Measurements from ENCODE around the gene MCF2L. TPM values are rescaled to one million over a fixed set of nuclear protein-coding genes. Genes with fewer than 3 reads are reported as not detected.

MCF2L gene
- total RNA-seq, 2 experiments from 2014 or later: 2.8 to 16.4 TPM

DNA sequence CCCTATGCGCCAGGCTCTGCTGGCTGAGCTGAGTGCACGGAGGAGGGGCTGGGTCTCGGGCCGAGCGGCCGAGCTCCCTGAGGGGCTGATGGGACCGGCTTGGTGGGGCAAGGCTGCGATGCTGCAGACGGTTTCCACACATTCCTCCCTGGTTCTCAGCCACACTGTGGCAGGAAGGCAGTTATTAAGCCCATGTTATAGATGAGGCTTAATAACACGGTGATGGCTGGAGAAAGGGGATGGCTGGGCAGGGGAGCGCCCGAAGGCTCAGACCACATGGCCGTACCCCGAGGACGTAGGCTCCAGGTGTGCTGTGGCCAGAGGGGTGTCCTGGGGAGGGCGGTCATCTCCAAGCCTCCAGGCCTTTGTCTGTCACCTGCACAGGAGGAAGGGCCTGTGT lies 58.6 kb downstream of the MCF2L start:
- no peaks in the 10 kb centered on the region for H3K79me2 ChIP-seq (ENCODE audit: insufficient read depth, low read depth, low read length)
- H3K9me3 ChIP-seq (ENCODE audit: low read length): no peaks in the 10 kb centered on the region
- H3K36me3 ChIP-seq (ENCODE audit: insufficient read depth, low read length): no peaks in the 10 kb centered on the region
- no peaks in the 10 kb centered on the region for H3K4me1 ChIP-seq (ENCODE audit: insufficient read depth, low read length, poor library complexity, severe bottlenecking)
- intact Hi-C loops (cut with micrococcal nuclease; ENCODE audit: unreplicated experiment): no loop called here
- no peak overlapping the region for H3K4me3 ChIP-seq (ENCODE audit: low read depth, low read length, poor library complexity, severe bottlenecking)
- no peak overlapping the region for H3K27ac ChIP-seq (ENCODE audit: low read depth, low read length, poor library complexity, severe bottlenecking)
- TF ChIP-seq EZH2phosphoT487 (IDR thresholded peaks at IDR 0.05; ENCODE audit: borderline replicate concordance, low read depth, low read length): no peak
- ChIA-PET CTCF (ENCODE audit: unreplicated experiment) (no interaction called here), POLR2A (no interaction called here)
- no peaks in the 10 kb centered on the region for H3K9me2 ChIP-seq (ENCODE audit: insufficient read depth, low read length)
- no peak overlapping the region for H3K4me2 ChIP-seq (ENCODE audit: low read length)
- H4K20me1 ChIP-seq (ENCODE audit: insufficient read depth, low read length): no peaks in the 10 kb centered on the region
- no peak for DNase-seq (ENCODE audit: low spot score)
- H2AFZ ChIP-seq (ENCODE audit: low read length): no peak overlapping the region
- BruUV-seq (replicated peaks): no TSS peak

DNA sequence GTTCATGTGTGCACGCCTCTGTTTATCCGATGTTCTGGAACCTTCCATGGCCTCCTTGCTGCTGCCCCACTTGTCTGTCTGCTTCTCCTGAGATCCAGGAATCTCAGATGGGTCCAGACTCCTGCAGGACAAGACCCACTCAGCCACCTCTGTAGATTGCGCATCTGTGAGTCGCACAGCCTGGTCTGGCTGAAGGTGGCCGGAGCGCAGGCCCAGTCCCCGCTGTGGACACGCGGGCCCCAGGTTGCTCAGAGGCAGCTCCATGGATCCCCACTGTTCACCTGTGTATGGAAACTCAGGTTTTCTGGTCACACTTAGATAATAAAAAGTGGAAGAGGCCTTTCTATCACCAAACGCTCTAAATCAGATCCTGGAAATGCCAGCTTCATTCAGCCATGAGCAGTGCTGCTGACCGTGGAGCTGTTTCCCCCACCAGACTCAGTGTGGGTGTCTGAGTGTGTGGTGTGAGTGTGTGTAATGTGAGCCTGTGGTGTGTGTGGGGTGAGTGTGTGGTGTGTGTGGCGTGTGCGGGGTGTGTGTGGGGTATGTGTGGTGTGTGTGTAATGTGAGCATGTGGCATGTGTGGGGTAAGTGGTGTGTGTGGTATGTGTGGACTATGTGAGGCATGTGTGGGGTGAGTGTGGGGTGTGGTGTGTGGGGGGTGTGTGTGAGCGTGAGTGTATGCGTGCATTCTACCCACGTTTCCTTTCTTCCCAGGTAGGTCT lies 59.5 kb downstream of the MCF2L start:
- Histone ChIP-seq H3K4me3 (ENCODE audit: low read depth, low read length, poor library complexity, severe bottlenecking) (no peak overlapping the region), H3K9me2 (ENCODE audit: insufficient read depth, low read length) (no peaks in the 10 kb centered on the region), H3K36me3 (ENCODE audit: insufficient read depth, low read length) (no peaks in the 10 kb centered on the region), H3K79me2 (ENCODE audit: insufficient read depth, low read depth, low read length) (no peaks in the 10 kb centered on the region), H3K4me1 (ENCODE audit: insufficient read depth, low read length, poor library complexity, severe bottlenecking) (no peaks in the 10 kb centered on the region), H3K27ac (ENCODE audit: low read depth, low read length, poor library complexity, severe bottlenecking) (no peak overlapping the region), H2AFZ (ENCODE audit: low read length) (no peak overlapping the region), H3K9me3 (ENCODE audit: low read length) (no peaks in the 10 kb centered on the region), H3K4me2 (ENCODE audit: low read length) (no peak overlapping the region), H4K20me1 (ENCODE audit: insufficient read depth, low read length) (no peaks in the 10 kb centered on the region)
- DNase-seq (ENCODE audit: low spot score): no peak
- ChIA-PET POLR2A (no interaction called here), CTCF (ENCODE audit: unreplicated experiment) (no interaction called here)
- intact Hi-C loops (cut with micrococcal nuclease; ENCODE audit: unreplicated experiment): loop anchor here (1.0 kb wide), 1 partner anchor 86 kb away; no protein-coding TSS in a partner anchor
- no peak for TF ChIP-seq EZH2phosphoT487 (IDR thresholded peaks at IDR 0.05; ENCODE audit: borderline replicate concordance, low read depth, low read length)
- TF ChIP-seq, protein P1, sequence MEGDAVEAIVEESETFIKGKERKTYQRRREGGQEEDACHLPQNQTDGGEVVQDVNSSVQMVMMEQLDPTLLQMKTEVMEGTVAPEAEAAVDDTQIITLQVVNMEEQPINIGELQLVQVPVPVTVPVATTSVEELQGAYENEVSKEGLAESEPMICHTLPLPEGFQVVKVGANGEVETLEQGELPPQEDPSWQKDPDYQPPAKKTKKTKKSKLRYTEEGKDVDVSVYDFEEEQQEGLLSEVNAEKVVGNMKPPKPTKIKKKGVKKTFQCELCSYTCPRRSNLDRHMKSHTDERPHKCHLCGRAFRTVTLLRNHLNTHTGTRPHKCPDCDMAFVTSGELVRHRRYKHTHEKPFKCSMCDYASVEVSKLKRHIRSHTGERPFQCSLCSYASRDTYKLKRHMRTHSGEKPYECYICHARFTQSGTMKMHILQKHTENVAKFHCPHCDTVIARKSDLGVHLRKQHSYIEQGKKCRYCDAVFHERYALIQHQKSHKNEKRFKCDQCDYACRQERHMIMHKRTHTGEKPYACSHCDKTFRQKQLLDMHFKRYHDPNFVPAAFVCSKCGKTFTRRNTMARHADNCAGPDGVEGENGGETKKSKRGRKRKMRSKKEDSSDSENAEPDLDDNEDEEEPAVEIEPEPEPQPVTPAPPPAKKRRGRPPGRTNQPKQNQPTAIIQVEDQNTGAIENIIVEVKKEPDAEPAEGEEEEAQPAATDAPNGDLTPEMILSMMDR (conservative IDR thresholded peaks at IDR 0.05; ENCODE audit: low read length): no peak
- BruUV-seq (replicated peaks): no TSS peak

DNA sequence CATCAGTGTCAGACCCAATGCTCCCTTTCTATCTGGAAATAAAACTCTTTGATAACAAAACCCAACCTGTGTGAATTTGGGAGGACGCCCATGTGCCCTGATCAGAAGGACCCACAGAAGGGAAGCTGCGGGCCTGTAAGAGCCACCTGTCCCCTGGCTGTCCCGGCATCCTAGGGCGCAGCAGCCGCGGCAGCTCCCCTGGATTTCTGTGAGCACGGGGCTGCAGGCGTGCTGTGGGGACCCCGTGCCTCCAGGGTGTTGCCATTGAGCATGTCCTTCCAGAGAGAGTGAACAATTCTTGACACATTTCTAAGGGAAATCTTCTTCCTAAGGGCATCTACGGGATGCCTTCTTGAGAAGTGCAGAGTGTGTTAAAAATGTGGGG lies 60.0 kb downstream of the MCF2L start:
- no peak for TF ChIP-seq EZH2phosphoT487 (IDR thresholded peaks at IDR 0.05; ENCODE audit: borderline replicate concordance, low read depth, low read length)
- TF ChIP-seq, protein P1 (conservative IDR thresholded peaks at IDR 0.05; ENCODE audit: low read length): no peak
- DNase-seq (ENCODE audit: low spot score): no peak
- CTCF ChIA-PET (ENCODE audit: unreplicated experiment): no interaction called here
- intact Hi-C loops (cut with micrococcal nuclease; ENCODE audit: unreplicated experiment): loop anchor here (1.0 kb wide), 1 partner anchor 87 kb away; no protein-coding TSS in a partner anchor
- no peak overlapping the region for H3K4me3 ChIP-seq (ENCODE audit: low read depth, low read length, poor library complexity, severe bottlenecking)
- no peak overlapping the region for H3K4me2 ChIP-seq (ENCODE audit: low read length)
- POLR2A ChIA-PET: no interaction called here
- H4K20me1 ChIP-seq (ENCODE audit: insufficient read depth, low read length): no peaks in the 10 kb centered on the region
- no peaks in the 10 kb centered on the region for H3K4me1 ChIP-seq (ENCODE audit: insufficient read depth, low read length, poor library complexity, severe bottlenecking)
- BruUV-seq (replicated peaks): no TSS peak
- H3K9me3 ChIP-seq (ENCODE audit: low read length): no peaks in the 10 kb centered on the region
- no peak overlapping the region for H3K27ac ChIP-seq (ENCODE audit: low read depth, low read length, poor library complexity, severe bottlenecking)
- H3K79me2 ChIP-seq (ENCODE audit: insufficient read depth, low read depth, low read length): no peaks in the 10 kb centered on the region
- H2AFZ ChIP-seq (ENCODE audit: low read length): no peak overlapping the region
- no peaks in the 10 kb centered on the region for H3K36me3 ChIP-seq (ENCODE audit: insufficient read depth, low read length)
- no peaks in the 10 kb centered on the region for H3K9me2 ChIP-seq (ENCODE audit: insufficient read depth, low read length)

Measured in OCI-LY7 (cell line).